A549 (cell line): ENCODE results near the gene RNF17. TPM values are rescaled to one million over a fixed set of nuclear protein-coding genes. Genes with fewer than 3 reads are reported as not detected.
A peak's percentile ranks its signal among the peaks of the same experiment; 100 is the strongest.

Experiments used
- ATAC-seq, 2 experiments: fragments of 200-7000 bp in 1 of 2; fragments of >200 bp in 1 of 2; cut with Nextera tagmentation in 1 of 2; cut with Tn5 transposase in 1 of 2; 3 replicates each; pipeline versions ENCODE4 v1.8.0 to v1.9.1; 2018 to 2020; ENCODE audit warnings: mild to moderate bottlenecking in 1 of 2, moderate library complexity in 1 of 2
- CTCF ChIA-PET: fragments of 300-600 bp; sonication (Branson Sonifier 250); formaldehyde crosslinking; extraction: SDS; loops from one replicate; lab custom pipeline; 2021; ENCODE audit warnings: antibody characterized with exemption, inconsistent platforms; lab: Yijun Ruan, JAX
- POLR2A ChIA-PET: fragments of 350-600 bp; formaldehyde crosslinking; extraction: SDS; loops from one replicate; lab custom pipeline; 2021; ENCODE audit warnings: antibody characterized with exemption, inconsistent platforms; lab: Yijun Ruan, JAX
- DNase-seq, 2 experiments: peaks; one replicate each; pipeline versions ENCODE4 v3.0.0 to v3.0.0-alpha.2; 2011 to 2016; ENCODE audit warnings: low read depth in 1 of 2, low spot score in 1 of 2
- FAIRE-seq: peaks from 2 replicates; lab custom pipeline; 2011; peaks lifted over from hg19 to GRCh38; lab: Jason Lieb, UNC
- H3K27ac ChIP-seq, 2 experiments: fragments of >200 bp; sonication (Bioruptor Twin); formaldehyde crosslinking; 3 replicates each; pipeline ENCODE4 v1.5.1; 2016 to 2017
- H3K4me1 ChIP-seq: fragments of >200 bp; sonication (Bioruptor Twin); formaldehyde crosslinking; 3 replicates; pipeline ENCODE4 v1.6.1; 2016
- H3K4me2 ChIP-seq: fragments of >200 bp; sonication (Bioruptor Twin); formaldehyde crosslinking; 3 replicates; pipeline ENCODE4 v1.6.1; 2016
- H3K4me3 ChIP-seq: fragments of >200 bp; sonication (Bioruptor Twin); formaldehyde crosslinking; 3 replicates; pipeline ENCODE4 v1.5.1; 2016
- H3K9me3 ChIP-seq: fragments of >200 bp; sonication (Bioruptor Twin); formaldehyde crosslinking; 3 replicates; pipeline ENCODE4 v1.6.1; 2016
- CBX8 ChIP-seq: fragments of 200-600 bp; sonication (generic); IDR thresholded peaks from 2 replicates; pipeline ENCODE4 v1.6.1; 2016
- CEBPB ChIP-seq, 2 experiments: fragments of >200 bp in 1 of 2; sonication (Bioruptor Twin) in 1 of 2; formaldehyde crosslinking in 1 of 2; IDR thresholded peaks; 2 replicates each; pipeline ENCODE4 v1.6.1; 2012 to 2016
- CHD4 ChIP-seq: fragments of 200-600 bp; sonication (generic); IDR thresholded peaks from 2 replicates; pipeline ENCODE4 v1.6.1; 2016; ENCODE audit warnings: antibody characterized with exemption, mild to moderate bottlenecking, borderline replicate concordance
- EHMT2 ChIP-seq: fragments of 200-600 bp; sonication (generic); IDR thresholded peaks from 2 replicates; pipeline ENCODE4 v1.6.1; 2016; ENCODE audit warnings: antibody characterized with exemption, low read depth, mild to moderate bottlenecking, moderate library complexity
- ESRRA ChIP-seq: fragments of 150-350 bp; IDR thresholded peaks from 2 replicates; pipeline ENCODE4 v1.6.1; 2014; ENCODE audit warnings: mild to moderate bottlenecking, low read length, borderline replicate concordance
- FOSL2 ChIP-seq, 2 experiments: fragments of 450-650 bp in 1 of 2; fragments of >200 bp in 1 of 2; sonication (Bioruptor Twin) in 1 of 2; formaldehyde crosslinking; IDR thresholded peaks; 2 replicates each; pipeline versions ENCODE4 v1.5.0 to v1.6.1; 2016 to 2020; ENCODE audit warnings: mild to moderate bottlenecking in 1 of 2, moderate library complexity in 1 of 2
- HDAC2 ChIP-seq: fragments of 200-600 bp; sonication (generic); IDR thresholded peaks from 2 replicates; pipeline ENCODE4 v1.6.1; 2016
- HEYL ChIP-seq: fragments of 250-450 bp; sonication (Bioruptor Pico); IDR thresholded peaks from 2 replicates; pipeline ENCODE4 v1.8.0; 2021; ENCODE audit warnings: mild to moderate bottlenecking, moderate library complexity
- JUN ChIP-seq, 2 experiments: fragments of >200 bp; sonication (Bioruptor Twin); formaldehyde crosslinking; IDR thresholded peaks; 2 replicates in 1 of 2; 3 replicates in 1 of 2; pipeline ENCODE4 v1.6.1; 2016 to 2017
- MAFK ChIP-seq: fragments of 450-650 bp; IDR thresholded peaks from 2 replicates; pipeline ENCODE4 v1.6.1; 2014; ENCODE audit not compliant: partially characterized antibody
- NFE2L2 ChIP-seq: fragments of 150-350 bp; conservative IDR thresholded peaks from 2 replicates; pipeline ENCODE4 v1.6.1; 2014; ENCODE audit warnings: low read length
- NPAS2 ChIP-seq: fragments of 250-450 bp; sonication (Bioruptor Pico); IDR thresholded peaks from 2 replicates; pipeline ENCODE4 v1.8.0; 2022; ENCODE audit warnings: mild to moderate bottlenecking, moderate library complexity, borderline replicate concordance
- PHF8 ChIP-seq: fragments of 200-600 bp; sonication (generic); IDR thresholded peaks from 2 replicates; pipeline ENCODE4 v1.6.1; 2016; ENCODE audit warnings: low read depth, mild to moderate bottlenecking, antibody characterized with exemption, moderate library complexity, borderline replicate concordance
- RFX5 ChIP-seq: fragments of 450-650 bp; IDR thresholded peaks from 2 replicates; pipeline ENCODE4 v1.7.1; 2014; ENCODE audit warnings: antibody characterized with exemption, mild to moderate bottlenecking, moderate library complexity
- SMC3 ChIP-seq: fragments of >200 bp; sonication (Bioruptor Twin); formaldehyde crosslinking; IDR thresholded peaks from 3 replicates; pipeline ENCODE4 v1.6.1; 2018; ENCODE audit warnings: inconsistent platforms
- SREBF2 ChIP-seq: fragments of 450-650 bp; IDR thresholded peaks from 2 replicates; pipeline ENCODE4 v1.6.1; 2014; ENCODE audit warnings: mild to moderate bottlenecking, moderate library complexity
- TP53 ChIP-seq: fragments of 250-450 bp; sonication (Bioruptor Pico); IDR thresholded peaks from 2 replicates; pipeline ENCODE4 v1.5.0; 2021; ENCODE audit warnings: mild to moderate bottlenecking, moderate library complexity
- WGBS: methylation state at CpG from one replicate; pipeline ENCODE4 v1.1.6; 2017; ENCODE audit errors: missing lambda C conversion rate; 5-methylcytosine and 5-hydroxymethylcytosine counted together
- polyA plus RNA-seq, 4 experiments: library from polyadenylated mRNA; depleted of rRNA in 3 of 4; stranded (reverse); fragments of >200 nt; fragmentation: RNase III in 1 of 4; extraction: RNeasy Plus Mini Kit Qiagen cat#74134 plus additional on column Dnase treatment in 1 of 4; gene quantifications; 2 replicates in 3 of 4; 3 replicates in 1 of 4; pipeline ENCODE4 v1.2.3, GENCODE V29; 2011 to 2017
- TF ChIP-seq, protein P1 (sequence below): fragments of >200 bp; sonication (Bioruptor Twin); formaldehyde crosslinking; IDR thresholded peaks from 2 replicates; pipeline ENCODE4 v1.6.1; 2016
- TF ChIP-seq, protein P2 (sequence below): IDR thresholded peaks from 2 replicates; pipeline ENCODE4 v1.6.1; 2012
- TF ChIP-seq, protein P3 (sequence below): fragments of >200 bp; sonication (Bioruptor Twin); formaldehyde crosslinking; IDR thresholded peaks from 3 replicates; pipeline ENCODE4 v1.5.1; 2016
- TF ChIP-seq, protein P4 (sequence below): IDR thresholded peaks from 2 replicates; pipeline ENCODE4 v1.6.1; 2012; ENCODE audit warnings: low read depth, borderline replicate concordance

Gene RNF17
- polyA plus RNA-seq, 2 of the 4 experiments (the other 2 are of a cell fraction): not detected

DNA sequence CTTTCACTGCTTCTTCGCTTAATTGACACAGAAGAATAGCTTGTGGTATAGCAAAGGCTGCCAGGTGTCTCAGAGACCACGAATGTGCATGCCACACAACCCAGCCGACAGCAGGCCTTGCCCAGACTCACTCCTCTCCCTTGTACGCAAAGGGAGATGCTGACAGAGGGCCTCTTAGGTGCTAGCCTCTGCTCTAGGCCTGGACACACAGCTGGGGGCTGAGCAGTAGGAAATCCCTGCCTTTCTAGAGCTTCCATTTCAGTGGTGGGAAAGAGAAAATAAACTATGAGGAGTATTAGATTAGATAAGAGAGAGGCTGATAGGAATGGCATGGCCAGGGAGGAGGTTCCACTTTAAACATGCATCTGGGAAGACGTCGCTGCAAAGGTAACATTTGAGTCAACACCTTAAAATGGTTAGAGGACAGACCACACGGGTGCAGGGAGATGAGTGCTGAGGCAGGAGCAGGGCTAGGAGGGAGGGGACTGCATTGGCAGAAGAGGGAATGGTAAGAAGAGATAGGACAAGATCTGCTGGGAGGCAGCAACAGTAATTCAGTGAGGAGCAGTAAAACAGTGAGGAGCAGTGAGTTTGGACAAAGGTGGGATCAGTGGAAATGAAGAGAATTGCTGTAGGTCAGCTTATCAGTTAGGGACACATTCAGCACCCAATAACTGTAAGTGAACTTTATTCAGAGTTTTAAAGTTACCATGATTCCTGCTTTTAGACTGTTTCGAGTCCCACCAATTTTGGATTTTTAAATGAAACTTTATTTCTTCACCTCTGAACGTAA lies 100.0 kb downstream of the RNF17 start:
- Histone ChIP-seq H3K4me2 (no peak overlapping the region), H3K4me1 (no peaks in the 10 kb centered on the region), H3K27ac (no peak overlapping the region), H3K4me3 (no peak overlapping the region), H3K9me3 (no peaks in the 10 kb centered on the region)
- CTCF ChIA-PET: interaction anchor here (0.5 to 1.7 kb wide), 3 partner anchors 12 to 370 kb away, joined by 3 to 5 read pairs (median 4); no protein-coding TSS in a partner anchor
- 54% methylated on average over 9 of the region's 9 CpGs for WGBS
- DNase-seq: no peak
- no peak for ATAC-seq
- TF ChIP-seq ESRRA (no peak), FOSL2 (IDR thresholded peaks at IDR 0.05) (no peak), FOSL2 (CRISPR knock-in tag; IDR thresholded peaks at IDR 0.05) (no peak), CHD4 (no peak), JUN (IDR thresholded peaks at IDR 0.05) (no peak)
- POLR2A ChIA-PET: no interaction called here
- FAIRE-seq: no peak

DNA sequence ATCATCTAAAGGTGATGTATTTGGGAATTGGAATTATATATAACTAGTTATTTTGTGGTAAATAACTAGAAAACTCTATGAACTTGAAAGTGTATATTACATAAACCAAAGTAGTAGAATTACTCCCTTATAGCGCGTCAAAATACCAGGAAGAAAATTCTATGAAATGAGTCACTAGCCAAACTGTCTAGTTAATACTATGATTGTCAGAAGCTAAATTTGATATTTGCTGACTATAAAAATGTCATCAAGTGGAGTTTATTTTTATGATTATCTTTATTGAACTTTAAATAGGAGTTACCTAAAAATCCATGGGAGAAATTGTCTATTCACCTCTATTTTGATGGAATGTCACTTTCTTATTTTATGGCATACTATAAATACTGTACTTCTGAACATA lies 100.6 kb downstream of the RNF17 start:
- no peaks in the 10 kb centered on the region for H3K9me3 ChIP-seq
- H3K27ac ChIP-seq: no peak overlapping the region
- H3K4me3 ChIP-seq: no peak overlapping the region
- H3K4me1 ChIP-seq: no peaks in the 10 kb centered on the region
- H3K4me2 ChIP-seq: no peak overlapping the region
- CTCF ChIA-PET: interaction anchor here (1.7 kb wide), 1 partner anchor 11 kb away, joined by 4 read pairs; no protein-coding TSS in a partner anchor
- DNase-seq (no peak), ATAC-seq (no peak), FAIRE-seq (no peak)
- TF ChIP-seq TP53 (CRISPR knock-in tag) (no peak), CEBPB (IDR thresholded peaks at IDR 0.05) (no peak), CBX8 (no peak), ESRRA (no peak), RFX5 (no peak), EHMT2 (no peak), JUN (IDR thresholded peaks at IDR 0.05) (no peak), NPAS2 (CRISPR knock-in tag) (no peak), PHF8 (no peak), HDAC2 (no peak), SMC3 (no peak)
- TF ChIP-seq, protein P1, sequence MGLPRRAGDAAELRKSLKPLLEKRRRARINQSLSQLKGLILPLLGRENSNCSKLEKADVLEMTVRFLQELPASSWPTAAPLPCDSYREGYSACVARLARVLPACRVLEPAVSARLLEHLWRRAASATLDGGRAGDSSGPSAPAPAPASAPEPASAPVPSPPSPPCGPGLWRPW: no peak
- TF ChIP-seq, protein P2, sequence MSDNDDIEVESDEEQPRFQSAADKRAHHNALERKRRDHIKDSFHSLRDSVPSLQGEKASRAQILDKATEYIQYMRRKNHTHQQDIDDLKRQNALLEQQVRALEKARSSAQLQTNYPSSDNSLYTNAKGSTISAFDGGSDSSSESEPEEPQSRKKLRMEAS: no peak
- 92% methylated on average over 2 of the region's 2 CpGs for WGBS
- POLR2A ChIA-PET: no interaction called here

DNA sequence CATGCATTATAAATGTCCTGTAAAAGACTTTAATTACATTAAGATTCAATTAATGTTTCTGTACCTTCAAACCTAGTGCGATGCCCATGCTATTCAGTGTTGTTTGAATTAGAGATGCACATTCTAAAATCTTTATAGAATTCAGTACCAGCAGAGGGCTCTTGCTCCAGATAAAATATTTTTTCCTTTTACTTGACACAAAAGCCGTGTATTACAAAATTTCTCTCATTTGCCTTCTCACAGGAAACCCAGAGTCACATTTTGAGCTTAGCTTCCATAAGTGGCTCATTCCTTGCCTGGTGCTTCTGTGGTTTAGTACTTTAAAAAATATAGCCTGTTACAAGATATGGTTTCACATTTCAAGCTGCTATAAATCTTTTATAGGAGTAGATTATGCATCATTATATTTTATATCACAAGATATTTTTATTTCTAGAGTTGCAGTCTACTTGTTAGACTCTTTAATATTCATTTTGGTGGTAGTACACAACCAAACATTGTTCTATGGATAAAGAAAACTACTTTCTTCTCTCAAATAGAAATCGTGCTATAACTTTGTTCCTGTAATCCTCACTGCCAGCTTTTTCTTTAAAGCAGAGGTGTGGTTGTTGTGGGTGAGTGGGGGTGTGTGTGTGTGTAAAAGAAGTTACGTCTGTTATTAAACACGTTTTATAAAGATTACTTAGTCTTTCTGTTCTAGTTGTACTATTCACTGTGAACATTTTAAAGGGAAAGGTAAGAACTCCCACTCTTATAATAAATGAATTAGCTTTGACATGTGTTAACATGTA lies 101.4 kb downstream of the RNF17 start:
- CTCF ChIA-PET: interaction anchor here (0.6 to 1.7 kb wide), 5 partner anchors 10 to 111 kb away, joined by 3 to 4 read pairs (median 3); no protein-coding TSS in a partner anchor
- peak overlapping the region; percentile 39 for H3K4me2 ChIP-seq
- POLR2A ChIA-PET: no interaction called here
- no peak overlapping the region for H3K4me3 ChIP-seq
- H3K4me1 ChIP-seq: no peaks in the 10 kb centered on the region
- 18% methylated on average over 5 of the region's 5 CpGs for WGBS
- DNase-seq: no peak
- H3K27ac ChIP-seq: no peak overlapping the region
- ATAC-seq: no peak
- no peaks in the 10 kb centered on the region for H3K9me3 ChIP-seq
- TF ChIP-seq SREBF2: no peak
- TF ChIP-seq NFE2L2: no peak
- TF ChIP-seq, protein P3, sequence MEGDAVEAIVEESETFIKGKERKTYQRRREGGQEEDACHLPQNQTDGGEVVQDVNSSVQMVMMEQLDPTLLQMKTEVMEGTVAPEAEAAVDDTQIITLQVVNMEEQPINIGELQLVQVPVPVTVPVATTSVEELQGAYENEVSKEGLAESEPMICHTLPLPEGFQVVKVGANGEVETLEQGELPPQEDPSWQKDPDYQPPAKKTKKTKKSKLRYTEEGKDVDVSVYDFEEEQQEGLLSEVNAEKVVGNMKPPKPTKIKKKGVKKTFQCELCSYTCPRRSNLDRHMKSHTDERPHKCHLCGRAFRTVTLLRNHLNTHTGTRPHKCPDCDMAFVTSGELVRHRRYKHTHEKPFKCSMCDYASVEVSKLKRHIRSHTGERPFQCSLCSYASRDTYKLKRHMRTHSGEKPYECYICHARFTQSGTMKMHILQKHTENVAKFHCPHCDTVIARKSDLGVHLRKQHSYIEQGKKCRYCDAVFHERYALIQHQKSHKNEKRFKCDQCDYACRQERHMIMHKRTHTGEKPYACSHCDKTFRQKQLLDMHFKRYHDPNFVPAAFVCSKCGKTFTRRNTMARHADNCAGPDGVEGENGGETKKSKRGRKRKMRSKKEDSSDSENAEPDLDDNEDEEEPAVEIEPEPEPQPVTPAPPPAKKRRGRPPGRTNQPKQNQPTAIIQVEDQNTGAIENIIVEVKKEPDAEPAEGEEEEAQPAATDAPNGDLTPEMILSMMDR: peak; percentile 31; the same call in 2 of the 3 replicates
- TF ChIP-seq, protein P4, sequence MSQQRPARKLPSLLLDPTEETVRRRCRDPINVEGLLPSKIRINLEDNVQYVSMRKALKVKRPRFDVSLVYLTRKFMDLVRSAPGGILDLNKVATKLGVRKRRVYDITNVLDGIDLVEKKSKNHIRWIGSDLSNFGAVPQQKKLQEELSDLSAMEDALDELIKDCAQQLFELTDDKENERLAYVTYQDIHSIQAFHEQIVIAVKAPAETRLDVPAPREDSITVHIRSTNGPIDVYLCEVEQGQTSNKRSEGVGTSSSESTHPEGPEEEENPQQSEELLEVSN: no peak
- no peak for TF ChIP-seq CBX8
- TF ChIP-seq, protein P2: no peak
- TF ChIP-seq SMC3: peak; percentile 37
- TF ChIP-seq HEYL (CRISPR knock-in tag): no peak
- TF ChIP-seq MAFK: no peak
- no peak for TF ChIP-seq TP53 (CRISPR knock-in tag)
- FAIRE-seq: no peak
